RPMI7951 (cell line): ENCODE results near the gene OR10T2. TPM values are rescaled to one million over a fixed set of nuclear protein-coding genes. Genes with fewer than 3 reads are reported as not detected.
"Not testable (repeated sequence)": the region's sequence is repeated elsewhere in the genome, so short reads cannot be mapped to it uniquely, and the experiment has no call there.

ENCODE experiments used
- DNase-seq: peaks from one replicate; pipeline ENCODE4 v3.0.0-alpha.2; 2012; ENCODE audit warnings: low read depth
- total RNA-seq: library from RNA; depleted of rRNA; stranded (reverse); fragments of >200 nt; shearing (Covaris generic); gene quantifications from 2 replicates; pipeline ENCODE4 v1.2.3, GENCODE V29; 2014; rRNA removed

The OR10T2 gene
- total RNA-seq, 1 experiment from 2014 or later, result not detected

DNA sequence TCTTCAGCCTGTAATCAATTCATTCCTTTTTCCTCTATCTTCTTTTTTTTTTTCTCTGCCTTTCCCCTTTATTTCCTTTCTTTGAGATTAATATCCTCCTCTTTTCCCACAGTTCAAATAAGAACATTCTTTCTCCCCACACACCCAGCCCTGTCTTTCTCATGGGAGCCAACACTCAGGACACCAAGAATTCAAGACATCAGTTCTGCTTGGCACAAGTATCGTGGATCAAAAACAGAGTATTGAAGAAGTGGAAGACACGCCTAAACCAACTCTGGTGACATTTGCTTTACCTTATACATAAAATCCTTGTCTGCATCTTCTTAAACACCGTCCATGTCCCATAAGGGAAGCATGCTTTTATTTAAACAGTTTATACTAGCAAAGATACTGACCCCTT lies 42.6 kb downstream of the OR10T2 start:
- DNase-seq, result no peak

DNA sequence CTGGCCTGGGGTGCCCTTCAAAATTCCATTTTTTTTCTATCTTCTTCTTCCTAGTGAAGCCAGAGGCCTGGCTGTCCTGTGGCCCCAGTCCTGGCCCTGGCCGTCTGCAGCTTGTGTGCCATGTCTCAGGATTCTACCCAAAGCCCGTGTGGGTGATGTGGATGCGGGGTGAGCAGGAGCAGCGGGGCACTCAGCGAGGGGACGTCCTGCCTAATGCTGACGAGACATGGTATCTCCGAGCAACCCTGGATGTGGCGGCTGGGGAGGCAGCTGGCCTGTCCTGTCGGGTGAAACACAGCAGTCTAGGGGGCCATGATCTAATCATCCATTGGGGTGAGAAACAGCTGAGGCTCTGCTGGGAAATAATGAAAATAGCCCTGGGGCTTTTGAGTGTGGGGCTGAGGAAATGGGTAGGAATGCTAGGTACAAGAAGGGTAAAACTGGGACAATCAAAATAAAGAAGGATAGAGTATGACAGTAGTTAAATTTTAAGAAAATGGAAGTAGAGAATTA lies 43.4 kb downstream of the OR10T2 start:
- DNase-seq, result no peak

DNA sequence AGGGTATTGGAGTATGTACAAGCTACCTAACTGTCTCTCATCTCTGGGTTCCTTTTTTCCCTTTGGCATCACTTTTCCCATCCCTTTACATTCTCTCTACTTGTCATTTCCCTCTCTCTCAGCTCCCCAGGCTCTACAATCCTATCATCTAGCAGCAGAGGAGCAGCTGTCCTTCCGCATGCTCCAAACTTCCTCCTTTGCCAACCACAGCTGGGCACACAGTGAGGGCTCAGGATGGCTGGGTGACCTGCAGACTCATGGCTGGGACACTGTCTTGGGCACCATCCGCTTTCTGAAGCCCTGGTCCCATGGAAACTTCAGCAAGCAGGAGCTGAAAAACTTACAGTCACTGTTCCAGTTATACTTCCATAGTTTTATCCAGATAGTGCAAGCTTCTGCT lies 45.0 kb downstream of the OR10T2 start:
- no peak for DNase-seq

DNA sequence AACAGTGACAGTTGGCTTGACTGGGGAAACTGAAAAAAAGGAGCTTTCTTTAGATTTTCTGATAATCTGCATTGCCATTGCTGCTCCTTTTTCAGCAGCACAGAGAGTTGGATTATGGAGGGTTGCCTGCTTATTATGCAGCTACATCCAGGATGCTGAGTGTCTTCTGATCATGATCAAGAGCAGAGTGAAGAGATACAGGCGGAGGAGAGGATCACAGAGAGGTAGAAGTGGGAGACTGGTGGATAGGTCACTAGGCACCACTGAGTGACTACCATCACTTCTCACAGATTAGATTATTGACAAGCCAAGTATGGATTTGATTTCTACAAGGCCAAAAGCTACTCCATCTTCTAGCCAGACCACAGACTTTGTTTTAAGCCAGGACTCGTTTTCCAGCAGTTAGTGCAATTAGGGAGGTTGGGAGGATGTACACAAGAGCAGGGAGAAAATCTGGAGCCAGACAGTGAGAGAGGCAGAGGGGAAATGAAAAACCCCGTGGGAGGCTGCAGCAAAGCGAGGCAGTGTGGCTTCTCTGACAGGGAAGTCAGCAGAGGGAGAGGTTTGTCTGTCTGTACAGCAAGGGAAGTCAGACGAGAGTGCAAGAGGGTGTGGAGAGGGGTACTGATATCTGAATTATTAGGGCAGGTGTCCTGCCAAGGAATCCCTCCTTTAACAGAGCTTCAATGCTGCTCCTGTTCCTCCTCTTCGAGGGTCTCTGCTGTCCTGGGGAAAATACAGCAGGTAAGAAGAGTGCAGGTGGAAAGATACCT lies 45.8 kb downstream of the OR10T2 start, which contains the start of gene CD1E:
TSS of gene CD1E (plus strand) at position 592 of the 773 bp plus-strand sequence. CDS start at position 687, 95 bp downstream.
- no peak for DNase-seq

- not testable (repeated sequence) for DNase-seq
Observed at GRCh38 chr1:158348946-158349345, 50.3 kb downstream of the OR10T2 start.

Other genes starting within 250 kb of the OR10T2 start
- 0.36 and 1.3 TPM in 2 replicates for gene CD1D, start 218.6 kb downstream of the OR10T2 start, total RNA-seq
- not detected in 2 replicates for gene CD1A, start 145.0 kb downstream of the OR10T2 start, total RNA-seq
- gene CD1C, start 109.5 kb downstream of the OR10T2 start, total RNA-seq, result not detected in 2 replicates
- gene CD1B, start 67.9 kb downstream of the OR10T2 start, total RNA-seq, result not detected in 2 replicates
- gene CD1E, start 45.6 kb downstream of the OR10T2 start, total RNA-seq, result not detected in 2 replicates
- not detected in 2 replicates for gene OR10K2, start 26.8 kb upstream of the OR10T2 start, total RNA-seq
- not detected in 2 replicates for gene OR10K1, start 62.4 kb upstream of the OR10T2 start, total RNA-seq
- gene OR10R2, start 72.8 kb upstream of the OR10T2 start, total RNA-seq, result not detected in 2 replicates
- gene OR6Y1, start 154.9 kb upstream of the OR10T2 start, total RNA-seq, result not detected in 2 replicates
- gene OR6P1, start 171.1 kb upstream of the OR10T2 start, total RNA-seq, result not detected in 2 replicates
- gene OR10X1, start 180.4 kb upstream of the OR10T2 start, total RNA-seq, result not detected in 2 replicates
- not detected in 2 replicates for gene OR10Z1, start 205.8 kb upstream of the OR10T2 start, total RNA-seq